AG10803 (cell line): ENCODE results near the gene VGLL4.
A peak's percentile ranks its signal among the peaks of the same experiment; 100 is the strongest.
"Not testable (repeated sequence)": the region's sequence is repeated elsewhere in the genome, so short reads cannot be mapped to it uniquely, and the experiment has no call there.

Source experiments
- DNase-seq: peaks from one replicate; pipeline ENCODE4 v3.0.0; 2010; ENCODE audit warnings: low read depth
- H3K4me3 ChIP-seq: 2 replicates; pipeline ENCODE4 v1.5.1; 2011; ENCODE audit warnings: mild to moderate bottlenecking, low read length, control low read depth
- TF ChIP-seq, protein P1 (sequence below): conservative IDR thresholded peaks from 2 replicates; pipeline ENCODE4 v1.5.1; 2011; ENCODE audit warnings: mild to moderate bottlenecking, low read length, control low read depth, inconsistent platforms

VGLL4 gene

DNA sequence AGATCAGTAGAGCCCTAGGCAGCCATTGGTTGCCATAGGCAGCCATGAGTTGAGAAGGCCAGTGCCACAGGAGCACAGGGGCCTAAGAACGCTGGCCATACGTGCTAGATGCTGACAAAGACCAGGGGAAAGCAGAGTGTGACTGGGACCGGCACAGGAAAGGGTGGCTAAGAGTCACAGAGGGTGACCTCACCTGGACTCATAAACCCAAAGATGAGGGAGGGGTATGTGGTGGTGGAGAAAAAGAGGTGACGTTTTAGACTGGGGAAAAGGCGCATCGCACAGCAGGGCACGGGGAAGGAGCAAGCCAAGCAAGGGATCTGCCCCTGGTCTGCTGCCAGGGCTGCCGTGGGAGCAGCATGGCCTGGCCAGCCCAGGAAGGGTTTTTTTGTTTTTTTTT, 122.5 kb downstream of the VGLL4 start:
- H3K4me3 ChIP-seq, result no peak overlapping the region
- no peak for DNase-seq
- TF ChIP-seq, protein P1, sequence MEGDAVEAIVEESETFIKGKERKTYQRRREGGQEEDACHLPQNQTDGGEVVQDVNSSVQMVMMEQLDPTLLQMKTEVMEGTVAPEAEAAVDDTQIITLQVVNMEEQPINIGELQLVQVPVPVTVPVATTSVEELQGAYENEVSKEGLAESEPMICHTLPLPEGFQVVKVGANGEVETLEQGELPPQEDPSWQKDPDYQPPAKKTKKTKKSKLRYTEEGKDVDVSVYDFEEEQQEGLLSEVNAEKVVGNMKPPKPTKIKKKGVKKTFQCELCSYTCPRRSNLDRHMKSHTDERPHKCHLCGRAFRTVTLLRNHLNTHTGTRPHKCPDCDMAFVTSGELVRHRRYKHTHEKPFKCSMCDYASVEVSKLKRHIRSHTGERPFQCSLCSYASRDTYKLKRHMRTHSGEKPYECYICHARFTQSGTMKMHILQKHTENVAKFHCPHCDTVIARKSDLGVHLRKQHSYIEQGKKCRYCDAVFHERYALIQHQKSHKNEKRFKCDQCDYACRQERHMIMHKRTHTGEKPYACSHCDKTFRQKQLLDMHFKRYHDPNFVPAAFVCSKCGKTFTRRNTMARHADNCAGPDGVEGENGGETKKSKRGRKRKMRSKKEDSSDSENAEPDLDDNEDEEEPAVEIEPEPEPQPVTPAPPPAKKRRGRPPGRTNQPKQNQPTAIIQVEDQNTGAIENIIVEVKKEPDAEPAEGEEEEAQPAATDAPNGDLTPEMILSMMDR, result no peak

DNA sequence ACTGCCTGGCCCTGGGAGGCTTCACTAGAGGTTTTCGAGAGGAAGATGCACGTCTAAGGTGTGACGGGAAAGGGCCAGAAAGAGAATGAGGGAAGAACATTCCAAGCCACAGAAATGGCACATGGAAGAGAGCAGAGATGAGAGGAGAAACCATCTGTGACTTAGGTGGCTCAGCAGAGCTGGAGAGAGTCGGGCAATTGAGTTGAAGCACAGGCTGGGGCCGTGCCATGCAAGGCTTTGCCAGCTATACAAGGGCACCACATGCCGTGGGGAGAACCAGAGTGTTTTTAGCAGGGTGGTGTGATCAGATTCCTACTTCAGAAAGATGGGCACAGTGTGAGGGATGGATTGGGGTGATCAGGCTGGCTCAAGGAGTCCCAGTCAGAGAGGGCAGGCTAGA, 126.1 kb downstream of the VGLL4 start:
- no peak overlapping the region for H3K4me3 ChIP-seq
- no peak for DNase-seq
- TF ChIP-seq, protein P1, result no peak

DNA sequence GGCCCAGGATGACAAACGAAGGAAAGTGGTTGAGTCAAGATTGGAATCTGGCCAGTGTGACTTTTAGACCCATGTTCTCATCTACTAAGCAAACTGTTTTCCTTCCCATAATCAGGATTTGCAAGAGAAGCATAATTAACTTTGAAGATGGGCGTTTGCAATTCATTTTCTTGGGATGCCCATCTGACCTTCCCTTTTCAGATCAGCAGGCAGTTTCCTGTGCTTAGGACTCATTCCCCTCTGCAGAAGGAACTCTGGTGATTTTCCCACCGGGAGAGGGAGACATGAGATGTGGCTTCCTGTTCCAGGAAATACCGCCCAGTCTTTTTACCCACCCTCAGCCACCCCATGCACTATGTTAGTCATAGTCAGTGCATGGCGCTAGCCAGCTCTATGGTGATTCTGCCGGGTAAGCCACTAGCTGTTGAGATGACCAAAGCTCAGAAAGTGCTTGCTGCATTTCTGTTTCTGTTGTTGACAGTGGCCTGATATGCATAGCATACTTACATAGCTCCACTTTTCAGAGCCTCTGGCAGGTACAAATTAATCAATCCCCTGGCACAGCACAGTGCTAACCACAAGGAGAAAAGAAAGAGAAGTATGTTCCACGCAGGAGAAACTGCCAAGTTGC, 129.4 kb downstream of the VGLL4 start:
- TF ChIP-seq, protein P1, result no peak
- H3K4me3 ChIP-seq, result no peak overlapping the region
- DNase-seq, result peak; percentile 87

DNA sequence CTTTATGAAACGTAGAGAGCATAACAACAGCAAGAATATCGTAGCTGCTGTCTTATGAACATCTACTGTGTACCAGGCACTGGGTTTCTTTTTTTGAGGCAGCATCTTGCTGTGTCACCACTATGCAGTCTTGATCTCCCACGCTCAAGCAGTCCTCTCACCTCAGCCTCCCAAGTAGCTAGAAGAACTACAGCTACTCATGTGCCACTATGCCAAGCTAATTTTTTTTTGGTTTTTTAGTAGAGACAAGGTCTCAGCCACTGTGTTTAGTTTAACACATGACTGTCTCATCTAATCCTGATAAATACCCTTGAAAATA, 129.9 kb downstream of the VGLL4 start:
- TF ChIP-seq, protein P1, result no peak
- DNase-seq, result no peak
- no peak overlapping the region for H3K4me3 ChIP-seq

DNA sequence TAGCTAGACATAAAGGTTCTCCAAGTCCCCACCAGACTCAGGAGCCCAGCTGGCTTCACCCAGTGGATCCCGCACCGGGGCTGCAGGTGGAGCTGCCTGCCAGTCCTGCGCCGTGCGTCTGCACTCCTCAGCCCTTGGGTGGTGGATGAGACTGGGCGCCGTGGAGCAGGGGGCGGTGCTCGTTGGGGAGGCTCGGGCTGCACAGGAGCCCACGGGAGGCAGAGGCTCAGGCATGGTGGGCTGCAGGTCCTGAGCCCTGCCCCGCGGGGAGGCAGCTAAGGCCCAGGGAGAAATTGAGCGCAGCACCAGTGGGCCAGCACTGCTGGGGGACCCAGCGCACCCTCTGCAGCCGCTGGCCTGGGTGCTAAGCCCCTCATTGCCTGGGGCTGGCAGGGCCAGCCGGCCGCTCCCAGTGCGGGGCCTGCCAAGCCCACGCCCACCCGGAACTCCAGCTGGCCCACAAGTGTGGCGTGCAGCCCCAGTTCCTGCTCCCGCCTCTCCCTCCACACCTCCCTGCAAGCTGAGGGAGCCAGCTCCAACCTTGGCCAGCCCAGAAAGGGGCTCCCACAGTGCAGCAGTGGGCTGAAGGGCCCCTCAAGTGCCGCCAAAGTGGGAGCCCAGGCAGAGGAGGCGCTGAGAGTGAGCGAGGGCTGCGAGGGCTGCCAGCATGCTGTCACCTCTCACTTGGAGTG, 130.4 kb downstream of the VGLL4 start:
- not testable (repeated sequence) for DNase-seq, H3K4me3 ChIP-seq

DNA sequence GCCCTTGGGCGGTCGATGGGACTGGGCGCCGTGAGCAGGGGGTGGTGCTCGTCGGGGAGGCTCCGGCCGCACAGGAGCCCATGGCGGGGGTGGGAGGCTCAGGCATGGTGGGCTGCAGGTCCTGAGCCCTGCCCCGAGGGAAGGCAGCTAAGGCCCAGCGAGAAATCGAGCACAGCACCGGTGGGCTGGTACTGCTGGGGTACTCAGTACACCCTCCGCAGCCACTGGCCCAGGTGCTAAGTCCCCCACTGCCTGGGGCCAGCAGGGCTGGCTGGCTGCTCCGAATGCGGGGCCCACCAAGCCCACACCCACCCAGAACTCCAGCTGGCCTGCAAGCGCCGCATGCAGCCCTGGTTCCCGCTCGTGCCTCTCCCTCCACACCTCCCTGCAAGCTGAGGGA, 132.1 kb downstream of the VGLL4 start:
- DNase-seq, H3K4me3 ChIP-seq: not testable (repeated sequence)

DNA sequence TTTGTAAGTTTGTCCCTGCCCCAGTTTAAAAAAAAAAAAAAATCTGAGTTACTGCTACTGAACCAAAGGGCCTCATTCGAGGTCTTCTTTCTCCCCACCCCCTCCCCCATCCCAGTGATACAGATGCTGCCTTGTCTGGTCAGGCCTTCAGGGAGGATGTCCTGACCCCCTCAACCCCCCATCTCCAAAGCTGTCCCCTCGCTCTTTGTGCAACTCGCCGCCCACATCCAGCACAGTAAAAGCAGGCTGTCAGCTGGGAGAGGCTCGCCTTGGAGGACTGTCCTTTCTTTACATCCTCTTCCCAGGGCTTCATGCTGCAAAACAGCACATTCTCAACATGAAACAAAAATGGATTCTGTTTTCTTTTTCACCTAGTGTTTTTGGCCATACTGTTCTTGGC, 133.4 kb downstream of the VGLL4 start:
- TF ChIP-seq, protein P1, result no peak
- DNase-seq, result no peak
- no peak overlapping the region for H3K4me3 ChIP-seq

DNA sequence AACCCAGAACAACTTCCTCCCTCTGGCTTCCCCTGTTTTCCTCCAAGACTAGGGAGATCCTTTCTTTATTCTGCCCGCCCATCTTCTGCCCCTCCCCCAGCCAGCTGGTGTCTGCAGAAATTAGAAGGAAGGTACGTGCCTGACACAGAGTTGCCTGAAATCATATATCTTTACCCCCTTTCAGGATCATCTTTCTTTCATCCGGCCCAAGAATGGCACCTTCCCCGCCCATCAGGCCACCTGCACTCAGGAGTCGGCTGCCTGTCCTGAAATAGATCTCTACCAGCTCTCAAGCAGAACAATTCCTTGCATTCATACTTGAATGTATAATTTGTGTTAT, 133.7 kb downstream of the VGLL4 start:
- no peak for DNase-seq
- TF ChIP-seq, protein P1, result no peak
- no peak overlapping the region for H3K4me3 ChIP-seq
